ENCODE results near the gene SFT2D1.

SFT2D1 gene

DNA sequence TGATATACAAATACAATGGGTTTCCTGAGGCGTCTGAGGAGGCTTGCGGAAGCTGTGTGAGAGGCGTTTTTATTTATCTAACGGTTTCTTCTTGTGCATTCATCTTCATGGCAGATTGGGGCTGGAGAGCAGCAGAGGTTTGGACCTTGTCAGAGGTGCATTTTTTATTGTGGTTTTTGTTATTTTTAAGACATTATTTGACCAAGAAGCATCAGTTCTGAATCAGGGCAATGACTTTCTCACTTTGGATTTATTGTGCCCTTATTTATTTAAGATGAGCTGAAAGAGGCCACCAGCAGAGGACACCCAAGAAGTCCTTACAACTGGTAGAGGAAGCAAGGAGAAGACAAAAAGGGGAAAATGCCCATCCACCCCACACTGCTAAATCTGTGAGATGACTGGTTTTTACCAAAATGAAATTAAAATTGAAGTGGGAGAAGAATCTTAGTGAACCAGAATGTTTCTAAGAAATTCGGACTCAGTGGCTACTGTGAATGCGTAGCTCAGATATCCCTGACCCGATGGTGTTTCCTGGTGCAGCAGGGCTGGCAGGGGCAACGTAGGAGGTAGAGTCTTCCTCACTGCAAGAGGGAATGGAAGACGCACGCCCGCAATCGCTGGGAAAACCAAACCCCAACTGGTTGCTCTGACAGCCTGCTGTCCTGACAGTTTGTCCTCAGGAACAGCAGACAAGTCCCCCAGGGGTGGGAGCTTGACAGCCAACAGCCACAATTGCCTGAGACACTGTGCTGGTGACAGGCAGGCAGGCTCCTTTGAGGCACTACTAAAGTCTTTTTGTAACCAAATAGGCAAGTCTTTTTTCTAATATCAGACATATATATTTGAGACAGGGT is 48.4 kb downstream of the SFT2D1 start:
- Mint-ChIP-seq H3K9me3 (peaks cover 42% of the 10 kb centered on the region), H3K27ac (no peak overlapping the region), H3K27me3 (ENCODE audit: low read depth, poor library complexity) (peaks cover 20% of the 10 kb centered on the region), H3K36me3 (ENCODE audit: low read depth) (no peaks in the 10 kb centered on the region), H3K4me1 (no peaks in the 10 kb centered on the region), H3K4me3 (no peak overlapping the region)
- no peak for TF ChIP-seq CTCF (IDR thresholded peaks at IDR 0.05)
- no peak for DNase-seq

DNA sequence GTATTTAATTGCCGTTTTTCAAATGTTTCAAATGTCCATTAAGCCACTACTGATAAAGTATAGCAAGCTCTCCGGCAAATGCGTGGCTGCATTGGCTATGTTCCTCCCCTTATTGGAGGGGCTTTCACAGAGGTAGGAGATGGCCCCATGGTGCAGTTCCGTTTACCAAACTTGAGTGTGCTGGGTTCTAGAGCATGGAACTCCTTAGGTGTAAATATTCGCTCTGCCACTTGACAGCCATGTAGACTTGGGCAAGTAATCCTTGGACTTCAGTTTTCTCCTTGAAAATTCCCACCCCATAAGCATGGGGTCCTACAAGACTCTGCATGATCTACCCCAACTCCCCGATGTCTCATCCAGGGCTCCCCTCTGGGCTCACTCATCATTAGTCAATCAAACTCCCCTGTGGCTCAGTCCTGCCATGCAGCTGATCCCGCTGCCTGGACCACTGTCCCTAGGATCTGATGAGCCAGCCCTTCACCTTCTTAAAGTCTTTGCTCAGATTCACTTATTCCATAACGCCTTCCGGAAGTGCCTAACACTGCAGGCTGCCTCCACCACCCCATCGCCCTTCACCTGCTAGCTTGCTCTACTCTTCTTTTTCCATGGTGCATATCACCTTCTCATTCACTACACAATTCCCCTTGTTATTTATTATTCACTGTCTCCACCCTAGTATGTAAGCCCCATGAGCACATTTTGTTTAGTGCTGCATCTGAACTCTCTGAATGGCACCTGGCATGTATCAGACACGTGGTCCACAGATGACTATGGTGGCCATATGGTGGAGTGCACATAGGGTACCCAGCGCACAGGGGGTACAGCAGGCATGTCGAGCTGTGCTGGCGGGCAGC is 52.9 kb downstream of the SFT2D1 start:
- peaks cover 5% of the 10 kb centered on the region for H3K9me3 Mint-ChIP-seq

GRCh38 chr6:166286839-166287271 is 55.5 kb downstream of the SFT2D1 start:
- Mint-ChIP-seq H3K4me3 (no peak overlapping the region), H3K4me1 (no peaks in the 10 kb centered on the region), H3K27ac (no peak overlapping the region), H3K9me3 (no peaks in the 10 kb centered on the region), H3K27me3 (ENCODE audit: low read depth, poor library complexity) (peaks cover 16% of the 10 kb centered on the region), H3K36me3 (ENCODE audit: low read depth) (no peaks in the 10 kb centered on the region)
- no peak for TF ChIP-seq CTCF (IDR thresholded peaks at IDR 0.05)
- DNase-seq, result no peak

More for the DNA sequence above, 52.9 kb downstream of the SFT2D1 start:
- Mint-ChIP-seq H3K36me3 (ENCODE audit: low read depth) (no peaks in the 10 kb centered on the region), H3K27ac (no peak overlapping the region), H3K4me1 (no peaks in the 10 kb centered on the region), H3K27me3 (ENCODE audit: low read depth, poor library complexity) (peaks cover 15% of the 10 kb centered on the region), H3K4me3 (no peak overlapping the region)
- TF ChIP-seq CTCF (IDR thresholded peaks at IDR 0.05), result no peak
- DNase-seq, result no peak

GRCh38 chr6:166285233-166285632 is 57.1 kb downstream of the SFT2D1 start:
- DNase-seq, result no peak
- Mint-ChIP-seq H3K27me3 (ENCODE audit: low read depth, poor library complexity) (peaks cover 18% of the 10 kb centered on the region), H3K9me3 (no peaks in the 10 kb centered on the region), H3K4me3 (no peak overlapping the region), H3K36me3 (ENCODE audit: low read depth) (no peaks in the 10 kb centered on the region), H3K4me1 (no peaks in the 10 kb centered on the region), H3K27ac (no peak overlapping the region)
- TF ChIP-seq CTCF (IDR thresholded peaks at IDR 0.05), result no peak

DNA sequence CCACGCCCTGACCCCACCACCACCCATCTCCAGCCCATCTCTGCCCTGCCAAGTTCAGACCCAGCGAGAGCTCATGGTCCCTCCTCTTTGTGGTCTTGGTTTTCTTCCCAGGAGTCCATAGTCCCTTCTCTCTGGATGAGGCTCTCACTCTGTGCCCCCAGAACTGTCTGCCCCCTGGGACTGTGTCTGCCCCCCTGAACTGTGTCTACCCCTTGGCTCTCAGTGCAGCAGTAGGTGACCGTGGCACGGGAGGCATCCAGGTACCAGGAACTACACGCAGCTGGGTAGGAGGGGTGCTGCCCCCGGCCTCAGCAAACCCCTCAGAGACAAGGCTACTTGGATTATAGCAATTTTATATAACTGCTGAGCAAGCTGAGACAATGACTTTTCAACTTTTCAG is 57.7 kb downstream of the SFT2D1 start:
- Mint-ChIP-seq H3K4me1 (no peaks in the 10 kb centered on the region), H3K27ac (no peak overlapping the region), H3K9me3 (no peaks in the 10 kb centered on the region), H3K36me3 (ENCODE audit: low read depth) (no peaks in the 10 kb centered on the region), H3K27me3 (ENCODE audit: low read depth, poor library complexity) (peaks cover 20% of the 10 kb centered on the region), H3K4me3 (no peak overlapping the region)
- no peak for DNase-seq
- no peak for TF ChIP-seq CTCF (IDR thresholded peaks at IDR 0.05)
